ENCODE results near the gene MTHFR.

Gene MTHFR

DNA sequence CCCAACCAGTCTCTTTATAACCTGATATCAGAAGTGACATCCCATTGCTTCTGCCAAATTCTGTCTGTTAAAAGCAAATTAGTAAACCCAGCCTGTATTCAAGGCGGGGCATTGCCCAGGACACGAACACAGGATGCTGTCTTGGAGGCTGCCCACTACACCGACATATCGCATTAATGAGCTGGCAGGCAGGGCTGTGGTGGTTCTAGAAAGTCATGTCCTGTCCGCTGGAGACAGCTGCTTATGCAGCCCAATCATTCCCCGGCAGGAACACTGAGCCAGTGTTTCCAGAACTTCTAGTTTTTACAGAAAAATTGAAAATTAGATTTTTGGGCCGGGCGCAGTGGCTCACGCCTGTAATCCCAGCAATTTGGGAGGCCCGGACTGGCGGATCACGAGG, 24.5 kb downstream of the MTHFR start:
- DNase-seq (ENCODE audit: low read depth) = no peak

DNA sequence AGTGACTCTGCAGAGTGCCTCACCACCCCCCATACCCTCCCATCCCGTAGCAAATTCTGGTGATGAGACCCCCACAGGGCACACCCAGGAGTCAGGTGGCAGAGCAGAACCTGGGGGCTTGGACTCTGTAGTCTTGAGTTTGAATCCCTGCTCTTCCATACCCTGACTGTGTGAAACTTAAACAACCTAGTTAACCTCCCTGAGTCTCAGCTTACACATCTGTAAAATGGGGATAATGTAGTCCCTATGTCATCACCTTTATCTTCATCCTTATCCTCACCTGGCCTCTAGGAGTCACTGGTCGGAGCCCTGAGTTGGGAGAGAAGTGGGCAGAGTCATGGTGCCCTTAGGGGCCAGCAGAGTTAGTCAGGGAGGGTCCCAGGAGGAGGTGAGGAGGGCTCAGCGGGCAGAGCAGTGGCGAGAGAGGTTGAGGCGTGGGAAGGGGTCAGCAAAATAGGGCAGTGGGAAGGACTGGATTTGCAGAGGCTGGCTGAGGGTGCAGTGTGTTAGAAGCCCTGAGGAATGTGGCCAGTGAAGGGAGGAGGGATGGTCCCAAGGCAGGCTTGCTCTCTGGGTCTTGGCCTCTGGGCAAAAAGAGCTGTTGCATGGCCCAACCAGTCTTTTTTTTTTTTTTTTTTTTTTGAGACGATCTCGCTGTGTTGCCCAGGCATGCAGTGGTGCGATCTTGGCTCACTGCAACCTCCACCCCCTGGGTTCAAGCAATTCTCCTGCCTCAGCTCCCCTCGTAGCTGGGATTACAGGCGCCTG, 25.2 kb downstream of the MTHFR start:
- DNase-seq (ENCODE audit: low read depth) = no peak

DNA sequence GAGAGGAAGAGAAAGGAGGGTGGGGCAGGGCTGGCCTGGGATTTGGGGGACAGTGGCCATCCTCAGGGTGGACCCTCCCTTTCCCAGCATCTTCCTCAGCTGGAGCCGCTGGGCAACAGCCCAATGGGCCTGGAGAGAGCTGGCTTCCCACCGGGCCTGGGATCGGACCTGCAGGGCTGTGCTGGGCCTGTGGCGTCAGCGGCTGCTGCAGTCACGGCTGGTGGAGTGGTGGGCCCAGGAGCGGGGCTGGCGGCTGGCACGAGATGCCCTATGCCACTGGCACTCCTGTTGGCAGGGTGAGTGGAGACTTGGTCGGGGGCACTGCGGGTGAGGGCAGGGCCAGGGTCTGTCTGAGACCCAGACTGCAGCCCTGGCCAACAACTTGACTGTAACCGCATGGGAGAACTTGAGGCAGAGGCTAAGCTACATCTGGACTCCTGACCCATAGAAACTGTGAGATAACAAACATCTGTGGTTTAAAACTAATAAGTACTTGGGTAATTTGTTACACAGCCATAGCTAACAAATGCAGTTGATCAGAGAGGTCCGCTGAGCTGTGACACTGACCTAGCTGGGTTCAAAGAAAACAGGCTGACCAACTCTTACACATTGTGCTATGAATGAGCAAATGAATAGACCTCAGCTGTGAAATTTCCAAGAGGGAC, 25.9 kb downstream of the MTHFR start:
- no peak for DNase-seq (ENCODE audit: low read depth)

DNA sequence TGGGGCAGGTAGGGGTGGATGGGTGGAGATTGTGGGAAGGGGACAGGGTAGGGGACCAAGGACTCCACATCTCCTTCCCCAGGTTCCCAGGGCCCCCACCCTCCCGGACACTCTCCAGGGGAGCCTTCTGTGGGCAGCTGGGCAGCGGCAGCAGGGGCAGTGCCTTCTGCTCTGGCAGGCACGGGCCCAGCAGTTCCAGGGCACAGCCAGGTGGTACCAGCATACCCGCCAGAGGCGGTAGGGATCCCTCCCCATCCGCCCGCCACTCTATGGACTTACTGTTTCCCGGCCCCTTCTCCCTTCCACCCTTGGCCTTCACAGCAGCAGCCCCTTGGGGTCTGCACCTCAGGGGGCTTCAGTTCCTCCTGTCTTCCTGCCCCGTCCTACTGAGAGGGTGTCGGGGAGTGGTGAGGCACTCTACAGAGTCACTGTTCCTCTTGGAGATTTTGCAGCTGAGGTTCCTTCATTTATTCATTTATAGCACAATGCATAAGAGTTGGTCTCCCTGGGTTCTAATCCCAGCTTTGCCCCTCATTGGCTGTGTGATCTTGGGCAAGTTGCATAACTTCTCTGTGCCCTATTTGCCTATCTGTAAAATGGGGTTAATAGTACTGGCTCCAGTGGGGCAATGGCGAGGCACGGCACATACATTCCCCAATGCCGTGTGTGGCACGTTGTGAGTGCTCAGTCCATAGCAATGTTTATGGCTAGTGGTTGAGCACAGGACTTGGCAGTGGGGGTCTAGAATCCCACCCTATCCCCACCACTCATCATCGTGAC, 26.7 kb downstream of the MTHFR start:
- no peak for DNase-seq (ENCODE audit: low read depth)

DNA sequence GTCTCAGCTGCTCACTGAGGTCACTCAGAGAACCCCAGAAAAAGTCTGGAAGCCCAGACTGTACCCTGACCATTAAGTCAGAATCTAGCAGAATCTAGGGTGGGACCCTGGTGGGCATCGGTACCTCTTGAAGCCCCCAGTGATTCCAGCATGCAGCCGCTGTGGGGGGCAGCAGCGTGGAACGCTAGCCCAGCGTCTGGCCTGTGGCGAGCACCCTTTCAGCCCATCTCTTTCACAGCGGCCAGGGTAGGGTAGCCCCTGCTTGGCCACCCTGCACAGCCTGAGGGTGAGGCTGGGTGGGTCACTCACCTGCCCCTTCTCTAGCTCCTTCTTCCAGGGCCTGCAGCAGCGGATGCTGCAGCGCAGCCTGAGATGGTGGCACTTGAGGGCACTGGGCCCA, 27.4 kb downstream of the MTHFR start:
- DNase-seq (ENCODE audit: low read depth) = no peak

DNA sequence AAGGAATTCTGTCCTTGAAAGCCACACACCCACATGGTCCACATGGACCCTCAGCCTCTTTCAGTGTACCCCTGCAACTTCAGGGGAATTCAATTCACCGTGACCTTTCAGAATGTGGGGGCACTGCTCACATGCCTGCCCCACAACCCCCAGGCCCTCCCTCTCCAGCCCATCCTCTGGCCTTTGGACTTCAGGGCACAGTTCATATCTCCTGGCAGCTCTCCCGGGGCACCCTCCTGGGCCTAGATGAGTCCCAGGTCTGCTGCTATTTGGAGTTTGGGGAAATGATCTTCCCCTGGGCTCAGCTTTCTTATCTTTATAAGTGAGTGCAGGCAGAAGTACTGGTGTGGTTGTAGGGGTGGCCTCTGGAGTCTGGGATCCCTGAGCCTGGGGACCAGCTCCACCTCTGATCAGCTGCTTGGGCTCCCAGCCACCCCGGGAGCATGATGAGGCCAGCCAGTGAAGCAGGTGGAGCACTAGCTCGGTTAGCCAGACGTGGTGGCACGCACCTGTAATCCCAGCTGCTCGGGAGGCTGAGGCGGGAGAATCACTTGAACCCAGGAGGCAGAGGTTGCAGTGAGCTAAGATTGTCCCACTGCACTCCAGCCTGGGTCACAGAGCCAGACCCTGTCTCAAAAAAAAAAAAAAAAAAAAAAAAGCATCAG, 28.0 kb downstream of the MTHFR start:
- DNase-seq (ENCODE audit: low read depth) = no peak

DNA sequence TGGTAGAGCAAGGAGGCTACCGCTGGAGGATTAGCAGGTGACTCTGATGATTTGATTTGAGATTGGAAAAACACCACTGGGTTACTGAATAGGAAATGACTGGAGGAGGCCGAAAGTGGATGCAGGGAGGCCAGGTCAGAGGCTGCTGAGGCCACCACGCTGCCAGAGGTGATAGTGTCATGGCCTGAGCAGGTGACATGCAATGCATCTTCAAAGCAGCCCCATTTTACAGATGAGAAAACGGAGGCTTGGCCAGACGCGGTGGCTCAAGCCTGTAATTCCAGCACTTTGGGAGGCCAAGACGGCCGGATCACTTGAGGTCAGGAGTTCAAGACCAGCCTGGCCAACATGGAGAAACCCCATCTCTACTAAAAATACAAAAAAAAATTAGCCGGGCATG, 31.0 kb downstream of the MTHFR start:
- no peak for DNase-seq (ENCODE audit: low read depth)

DNA sequence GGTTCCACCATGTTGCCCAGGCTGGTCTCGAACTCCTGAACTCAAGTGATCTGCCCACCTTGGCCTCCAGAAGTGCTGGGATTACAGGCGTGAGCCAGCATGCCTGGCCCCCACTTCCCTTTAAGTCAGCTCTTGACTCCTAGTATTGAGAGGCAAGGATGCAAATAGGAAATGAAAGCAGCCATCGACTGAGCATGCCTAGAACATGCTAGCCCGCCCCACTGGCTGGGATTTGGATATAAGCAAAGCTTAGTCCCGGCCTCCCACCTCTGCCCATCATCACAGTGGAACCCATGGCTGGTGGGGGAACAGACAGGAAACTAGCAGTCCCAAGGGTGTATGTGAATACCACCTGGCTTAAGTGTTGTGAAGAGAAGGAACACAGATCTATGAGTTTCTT, 33.3 kb downstream of the MTHFR start:
- DNase-seq (ENCODE audit: low read depth) = no peak

DNA sequence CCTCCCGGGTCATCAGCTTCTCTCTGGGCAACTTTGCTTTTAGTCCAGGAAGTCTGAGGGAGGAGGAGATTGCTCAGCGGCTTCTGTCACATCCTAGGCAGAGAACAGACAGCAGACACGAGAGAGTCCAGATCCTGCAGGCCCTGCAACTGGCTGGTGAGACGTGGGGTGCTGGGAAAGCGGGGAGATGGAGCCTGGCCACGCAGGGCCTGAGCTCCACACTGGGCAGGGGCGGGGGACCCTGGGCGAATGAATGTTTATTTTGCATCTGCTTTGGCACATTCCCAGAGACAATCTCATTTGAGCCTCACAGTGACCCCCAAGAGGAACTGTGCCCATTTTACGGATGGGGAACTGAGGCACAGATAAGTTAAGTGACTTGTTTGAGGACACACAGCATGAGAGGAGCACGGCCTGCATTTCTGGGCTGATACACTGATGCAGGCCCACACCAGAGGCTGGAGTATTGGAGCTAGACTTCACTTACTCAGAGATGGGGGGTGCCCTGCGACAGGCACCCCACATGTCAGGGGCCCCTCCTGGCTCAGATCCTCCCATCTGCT, 34.2 kb downstream of the MTHFR start:
- DNase-seq (ENCODE audit: low read depth) = no peak

DNA sequence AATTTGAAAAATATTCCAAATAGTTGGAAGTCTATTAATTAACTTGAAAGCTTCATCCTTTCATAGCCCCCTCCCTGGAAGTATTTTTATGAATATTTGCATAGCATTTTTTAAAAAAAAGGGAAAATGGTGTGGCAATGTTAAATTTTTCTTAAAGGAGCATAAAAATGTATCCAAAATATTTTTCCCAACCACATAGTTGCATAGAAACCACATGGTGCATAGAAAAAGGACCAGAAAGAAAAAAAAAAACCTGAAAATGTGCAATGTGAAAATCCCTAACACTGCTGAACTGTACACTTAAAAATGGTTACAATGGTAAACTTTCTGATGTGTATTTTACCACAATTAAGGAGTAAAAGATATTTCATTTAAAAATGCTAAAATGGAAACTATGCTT, 35.8 kb downstream of the MTHFR start:
- no peak for DNase-seq (ENCODE audit: low read depth)

DNA sequence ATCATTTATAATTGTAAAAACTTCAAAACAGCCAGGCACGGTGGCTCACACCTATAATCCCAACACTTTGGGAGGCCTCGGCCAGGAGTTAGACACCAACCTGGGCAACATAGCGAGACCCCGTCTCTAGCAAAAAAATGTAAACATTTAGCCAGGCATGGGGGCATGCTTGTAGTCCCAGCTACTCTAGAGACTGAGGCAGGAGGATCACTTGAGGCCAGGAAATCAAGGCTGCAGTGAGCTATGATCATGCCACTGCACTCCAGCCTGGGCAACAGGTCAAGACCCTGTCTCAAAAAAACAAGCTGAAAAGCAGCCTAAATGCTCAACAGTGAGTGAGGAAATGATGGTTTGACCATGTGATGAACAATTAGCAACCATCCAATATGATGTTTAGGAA, 36.5 kb downstream of the MTHFR start:
- no peak for DNase-seq (ENCODE audit: low read depth)

DNA sequence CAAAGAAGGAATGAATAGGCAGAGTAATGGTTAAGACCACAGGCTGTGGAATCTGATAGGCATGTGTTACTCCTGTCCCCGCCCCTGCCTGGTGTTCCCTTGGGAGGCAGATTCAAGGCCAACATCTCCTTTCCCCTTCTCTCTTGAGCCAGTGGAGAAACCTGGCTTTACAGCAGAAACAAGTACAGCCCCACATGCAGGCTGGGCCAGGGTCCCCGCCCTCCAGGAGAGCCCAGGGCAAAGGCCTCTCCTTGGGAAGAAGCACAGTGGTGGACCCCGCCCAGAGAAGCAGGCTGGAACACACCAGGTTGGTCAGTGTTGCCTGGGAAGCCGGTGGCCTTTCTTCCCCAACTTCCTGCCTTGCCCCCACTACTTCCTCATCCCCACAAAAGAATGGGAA, 36.9 kb downstream of the MTHFR start:
- no peak for DNase-seq (ENCODE audit: low read depth)

DNA sequence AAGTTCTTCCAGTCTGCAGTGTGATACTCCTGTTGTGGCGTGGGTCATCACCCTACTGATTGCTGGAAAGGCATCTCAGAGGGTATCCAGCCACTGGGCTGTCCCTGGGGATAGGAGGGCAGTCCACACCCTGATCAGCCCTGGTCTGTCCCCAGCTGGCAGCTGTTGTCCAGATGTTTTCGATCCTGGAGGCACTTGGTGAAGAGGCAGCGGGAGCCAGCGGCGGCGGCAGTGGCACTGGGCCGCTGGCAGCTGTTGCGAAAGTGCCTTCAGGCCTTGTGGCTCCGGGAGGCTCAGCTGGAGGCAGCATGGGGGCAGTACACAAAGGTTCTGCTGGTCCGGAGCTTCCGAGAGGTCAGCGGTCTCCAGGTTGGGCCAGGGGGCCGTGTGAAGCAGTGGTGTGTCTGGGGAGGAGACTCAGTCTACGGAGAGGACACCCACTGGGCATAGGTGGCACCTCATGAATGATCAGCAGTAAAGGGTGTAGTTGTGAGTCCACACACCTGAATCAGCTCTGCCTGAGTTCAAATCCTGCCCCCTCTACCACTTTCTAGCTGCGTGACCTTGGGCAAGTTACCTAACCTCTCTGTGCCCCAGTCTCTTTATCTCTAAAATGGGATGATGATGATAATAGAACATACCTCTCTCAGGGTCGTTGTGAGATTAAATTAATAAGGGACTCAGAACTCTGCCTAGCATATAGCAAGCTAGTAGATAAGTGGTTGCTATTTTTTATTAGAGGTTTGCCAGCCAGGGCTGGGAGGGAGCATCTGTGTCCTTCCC, 37.7 kb downstream of the MTHFR start:
- DNase-seq (ENCODE audit: low read depth) = no peak

DNA sequence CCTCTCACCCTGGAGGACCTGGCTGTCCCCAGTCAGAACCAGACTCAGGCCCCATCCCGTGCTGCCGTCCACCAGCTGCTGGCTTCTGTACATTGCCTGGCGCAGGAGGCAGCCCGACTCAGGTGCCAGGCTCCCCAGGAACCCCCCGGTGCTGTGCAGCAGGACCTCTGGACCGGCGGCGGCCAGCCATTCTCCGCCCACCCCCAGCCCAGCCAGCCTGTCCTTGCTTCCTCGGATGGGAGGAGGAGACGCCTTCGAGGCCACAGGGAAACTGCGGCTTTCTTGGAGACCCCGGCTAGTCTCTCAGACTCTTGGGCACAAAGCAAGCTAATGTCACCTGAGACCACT, 39.4 kb downstream of the MTHFR start:
- no peak for DNase-seq (ENCODE audit: low read depth)

DNA sequence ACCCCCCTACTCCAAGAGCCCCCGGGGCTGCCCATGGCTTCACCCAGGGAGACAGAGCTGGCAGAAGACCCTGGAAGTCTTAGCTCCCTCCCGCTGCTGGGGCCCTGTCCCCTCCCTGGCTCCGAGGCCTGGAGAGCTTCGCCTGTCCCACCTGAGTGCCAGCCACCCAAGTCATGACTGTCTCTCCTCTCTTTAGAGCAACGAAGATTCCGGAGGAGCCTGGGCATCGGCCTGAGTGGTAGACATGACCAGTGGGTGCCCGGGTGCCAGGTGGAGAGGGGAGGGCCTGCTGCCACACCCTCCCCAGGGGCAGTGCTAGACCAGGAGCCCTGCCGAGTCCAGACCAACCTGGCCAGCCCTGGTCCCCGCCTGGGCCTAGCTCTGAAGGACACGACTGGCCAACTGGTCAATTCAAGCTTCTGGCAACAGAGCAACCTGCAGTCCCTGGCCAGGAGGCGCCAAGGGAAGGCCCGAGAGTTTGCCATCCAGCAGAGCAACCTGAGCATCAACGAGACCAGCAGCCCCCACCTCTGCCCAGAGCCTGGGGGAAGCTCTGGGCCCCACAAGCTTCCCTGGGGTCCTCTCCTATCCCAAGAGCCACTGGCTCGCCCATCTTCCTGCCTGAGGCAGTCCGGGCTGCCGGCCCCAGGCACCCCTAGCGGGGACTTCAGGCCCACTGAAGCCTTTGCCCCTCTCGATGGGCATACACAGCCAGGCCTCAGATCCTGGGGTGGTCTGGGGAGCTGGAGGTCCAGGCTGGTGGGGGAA, 39.9 kb downstream of the MTHFR start:
- no peak for DNase-seq (ENCODE audit: low read depth)

DNA sequence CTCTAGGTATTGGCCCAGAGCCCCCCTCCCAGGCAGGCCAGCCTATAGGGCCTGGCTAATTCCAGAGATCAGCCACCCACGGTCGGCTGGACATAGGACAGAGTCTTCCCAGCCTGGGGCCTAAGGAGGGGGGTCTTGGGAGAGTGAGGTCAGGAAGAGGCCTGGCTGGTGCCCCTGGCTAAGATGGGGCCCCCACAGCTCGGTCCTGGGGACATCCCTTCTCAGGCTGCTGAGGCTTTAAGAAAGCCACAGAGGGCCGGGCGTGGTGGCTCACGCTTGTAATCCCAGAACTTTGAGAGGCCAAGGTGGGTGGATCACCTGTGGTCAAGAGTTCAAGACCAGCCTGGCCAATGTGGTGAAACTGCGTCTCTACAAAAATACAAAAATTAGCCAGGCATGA, 41.2 kb downstream of the MTHFR start:
- no peak for DNase-seq (ENCODE audit: low read depth)

DNA sequence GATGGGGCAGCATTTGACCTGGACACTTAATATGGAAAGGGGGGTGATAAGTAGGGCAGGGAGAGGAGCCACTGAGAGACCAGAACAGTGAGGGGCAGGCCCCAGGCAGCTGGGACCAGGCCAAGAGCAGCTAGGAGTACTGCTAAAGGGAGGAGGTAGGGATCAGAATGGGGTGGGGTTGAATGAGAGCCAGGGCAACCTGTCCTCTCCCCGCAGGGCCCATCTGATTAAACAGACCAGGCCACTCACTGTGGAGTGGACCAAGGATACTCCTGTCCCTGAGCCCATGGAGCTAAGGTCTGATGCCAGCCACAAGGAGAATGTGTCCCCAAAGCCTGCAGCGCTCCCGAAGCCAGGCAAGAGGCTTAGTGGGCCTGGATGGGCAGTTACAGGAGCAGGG, 41.6 kb downstream of the MTHFR start:
- DNase-seq (ENCODE audit: low read depth) = no peak

DNA sequence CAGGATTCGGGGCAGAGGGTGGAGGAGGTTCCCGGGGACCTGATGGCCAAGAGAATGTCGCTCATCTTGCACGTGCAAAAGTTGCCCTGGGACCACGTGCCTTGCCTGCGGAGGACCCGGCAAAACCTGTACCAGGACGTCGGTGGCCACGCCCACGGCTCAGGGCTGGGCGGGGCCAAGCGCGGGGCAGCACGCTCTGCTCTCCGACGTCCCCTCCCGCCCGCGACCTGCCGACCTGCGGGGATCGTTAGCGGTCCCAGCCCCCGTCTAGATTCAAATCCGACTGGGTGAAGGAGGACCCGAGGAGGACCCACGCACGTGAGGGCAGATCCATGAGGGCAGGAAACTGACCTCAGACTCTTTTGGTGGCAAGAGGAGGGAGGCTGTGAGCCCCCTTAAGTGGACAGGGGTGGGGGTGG, 43.8 kb downstream of the MTHFR start, which contains the start of gene C1orf167:
Gene C1orf167 (plus strand): TSS at position 206 of the 419 bp plus-strand sequence. CDS start 2,208 bp downstream, outside the sequence.
- DNase-seq (ENCODE audit: low read depth) = no peak

DNA sequence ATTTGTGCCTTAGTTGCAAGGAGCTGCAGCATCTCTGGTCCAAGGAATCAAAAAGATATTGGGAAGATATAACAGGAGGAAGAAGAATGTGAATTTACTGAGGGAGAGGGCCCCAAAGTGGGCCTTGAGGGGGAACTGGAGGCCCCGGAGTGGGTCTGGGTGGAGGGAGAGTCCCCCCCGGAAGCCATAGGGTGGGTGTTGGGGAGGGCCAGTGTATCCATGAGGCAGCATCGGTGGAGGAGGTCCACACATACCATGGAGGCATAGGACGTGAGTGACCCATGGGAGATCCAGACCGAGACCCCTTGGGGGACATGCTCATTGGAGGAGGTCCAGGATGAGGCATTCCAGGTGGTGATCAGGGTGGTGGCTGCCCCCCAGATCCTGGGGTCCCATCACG, 44.5 kb downstream of the MTHFR start:
- no peak for DNase-seq (ENCODE audit: low read depth)

DNA sequence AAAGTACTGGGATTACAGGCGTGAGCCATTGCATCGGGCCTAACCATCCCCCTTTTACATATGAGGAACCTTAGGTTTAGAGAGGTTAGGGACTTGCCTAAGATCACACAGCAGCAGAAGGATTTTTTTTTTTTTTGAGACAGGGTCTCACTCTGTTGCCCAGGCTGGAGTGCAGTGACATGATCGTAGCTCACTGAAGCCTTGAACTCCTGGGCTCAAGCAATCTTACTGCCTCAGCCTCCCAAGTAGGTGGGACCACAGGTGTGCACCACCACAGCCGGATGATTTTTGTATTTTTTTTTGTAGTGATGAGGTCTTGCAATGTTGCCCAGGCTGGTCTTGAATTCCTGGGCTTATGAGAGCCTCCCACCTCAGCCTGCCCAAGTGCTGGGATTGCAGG, 46.0 kb downstream of the MTHFR start:
- no peak for DNase-seq (ENCODE audit: low read depth)

DNA sequence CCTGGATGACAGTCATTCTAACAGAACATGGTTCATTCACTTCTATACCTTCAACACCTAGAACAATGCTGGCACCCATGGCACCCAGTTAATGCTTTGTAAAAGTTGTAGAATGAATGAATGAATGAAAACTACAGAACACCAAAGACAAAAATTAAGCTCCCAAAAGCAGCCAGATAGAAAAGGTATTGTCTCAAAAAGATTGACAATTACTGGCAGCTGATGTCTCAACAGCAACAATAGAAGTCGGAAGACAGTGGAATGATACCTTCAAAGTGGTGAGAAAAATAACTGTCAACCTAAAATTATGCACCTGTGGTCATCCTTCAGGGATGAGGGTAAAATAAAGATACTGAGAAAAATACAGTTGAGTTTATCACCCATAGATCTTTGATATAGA, 48.7 kb downstream of the MTHFR start:
- no peak for DNase-seq (ENCODE audit: low read depth)
